ENCODE data around the gene ASB14.

DNA sequence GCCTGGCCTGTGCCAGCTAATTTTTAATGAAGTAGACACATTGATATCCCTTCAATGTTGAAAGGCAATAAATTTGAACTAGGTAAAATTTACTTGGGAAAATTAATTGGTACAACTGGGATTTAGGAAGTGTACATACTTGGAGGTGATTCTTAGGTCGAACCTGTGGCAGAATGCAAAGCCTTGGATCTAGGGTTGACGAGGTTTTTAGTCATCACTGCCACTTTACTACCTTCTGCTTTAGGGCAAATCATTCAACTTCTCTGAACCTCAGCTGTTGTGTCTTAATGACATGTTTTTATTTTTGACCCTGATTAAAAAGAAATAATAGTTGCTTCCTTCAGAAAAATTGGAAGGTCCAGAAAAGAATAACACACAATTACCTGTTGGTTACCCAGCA is 62.5 kb downstream of the ASB14 start:
- no peak for TF ChIP-seq TAF1 (IDR thresholded peaks at IDR 0.05; ENCODE audit: borderline replicate concordance, insufficient read depth, low read length)
- TF ChIP-seq FOXP2 (optimal IDR thresholded peaks at IDR 0.05; ENCODE audit: borderline replicate concordance, extremely low read depth, extremely low read length, insufficient read depth) = no peak
